GM18858 (cell line): ENCODE measurements around the gene GSTA4.

Experiments used
- ATAC-seq: cut with Tn5 transposase; IDR thresholded peaks from one replicate; pipeline ENCODE4 v1.9.1; 2021; ENCODE audit not compliant: unreplicated experiment

The GSTA4 gene, protein sequence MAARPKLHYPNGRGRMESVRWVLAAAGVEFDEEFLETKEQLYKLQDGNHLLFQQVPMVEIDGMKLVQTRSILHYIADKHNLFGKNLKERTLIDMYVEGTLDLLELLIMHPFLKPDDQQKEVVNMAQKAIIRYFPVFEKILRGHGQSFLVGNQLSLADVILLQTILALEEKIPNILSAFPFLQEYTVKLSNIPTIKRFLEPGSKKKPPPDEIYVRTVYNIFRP

DNA sequence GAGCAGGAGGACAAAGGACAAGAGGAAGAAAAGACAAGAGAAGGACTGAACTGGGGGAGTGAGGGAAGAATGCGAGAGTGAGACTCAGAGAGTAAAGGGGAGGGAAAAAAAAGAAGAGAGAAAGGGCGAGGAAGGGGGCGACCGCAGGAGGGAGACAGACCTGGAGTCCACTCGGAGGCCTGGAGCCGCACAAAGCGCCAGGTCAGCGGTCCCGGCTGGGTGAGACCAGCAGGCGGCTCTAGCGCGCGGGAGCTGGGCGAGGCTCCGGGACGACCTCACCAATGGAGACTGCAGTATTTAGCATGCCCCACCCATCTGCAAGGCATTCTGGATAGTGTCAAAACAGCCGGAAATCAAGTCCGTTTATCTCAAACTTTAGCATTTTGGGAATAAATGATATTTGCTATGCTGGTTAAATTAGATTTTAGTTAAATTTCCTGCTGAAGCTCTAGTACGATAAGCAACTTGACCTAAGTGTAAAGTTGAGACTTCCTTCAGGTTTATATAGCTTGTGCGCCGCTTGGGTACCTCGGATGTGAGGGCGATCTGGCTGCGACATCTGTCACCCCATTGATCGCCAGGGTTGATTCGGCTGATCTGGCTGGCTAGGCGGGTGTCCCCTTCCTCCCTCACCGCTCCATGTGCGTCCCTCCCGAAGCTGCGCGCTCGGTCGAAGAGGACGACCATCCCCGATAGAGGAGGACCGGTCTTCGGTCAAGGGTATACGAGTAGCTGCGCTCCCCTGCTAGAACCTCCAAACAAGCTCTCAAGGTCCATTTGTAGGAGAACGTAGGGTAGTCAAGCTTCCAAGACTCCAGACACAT, at the start of gene GSTA4:
TSS of gene GSTA4 (minus strand) at position 196 of the 824 bp plus-strand sequence. CDS start 1,041 bp downstream, outside the sequence.
- ATAC-seq, result peak; percentile 87

DNA sequence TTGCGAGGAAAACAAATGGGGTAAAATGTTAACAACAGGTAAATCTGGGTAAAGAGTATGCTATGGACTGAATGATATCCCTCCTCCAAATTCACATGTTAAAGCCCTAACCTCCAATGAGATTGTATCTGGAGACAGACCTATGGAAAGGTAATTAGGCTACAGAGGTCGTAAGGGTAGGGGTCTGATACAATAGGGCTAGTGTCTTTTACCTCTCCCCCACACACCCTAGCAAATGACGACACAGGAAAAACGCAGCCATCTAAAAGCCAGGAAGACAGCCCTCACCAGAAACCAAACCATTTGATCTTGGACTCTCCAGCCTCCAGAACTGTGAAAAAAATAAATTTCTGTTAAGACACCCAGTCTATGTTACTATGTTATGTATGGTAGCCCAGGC, 49.5 kb upstream of the GSTA4 start:
- no peak for ATAC-seq

DNA sequence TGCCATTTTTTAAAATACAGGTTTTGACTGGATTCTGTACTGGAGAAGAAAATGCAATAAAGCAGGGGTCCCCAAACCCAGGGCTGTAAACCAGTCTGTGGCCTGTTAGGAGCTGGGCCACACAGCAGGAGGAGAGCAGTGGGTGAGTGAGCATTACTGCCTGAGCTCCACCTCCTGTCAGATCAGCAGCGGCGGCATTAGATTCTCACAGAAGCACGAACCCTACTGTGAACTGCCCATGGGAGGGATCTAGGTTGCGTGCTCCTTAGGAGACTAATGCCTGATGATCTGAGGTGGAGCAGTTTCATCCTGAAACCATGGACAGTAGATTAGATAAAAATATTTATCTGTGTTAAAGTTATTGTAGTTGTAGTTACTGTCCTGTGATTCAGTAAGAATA, 49.0 kb upstream of the GSTA4 start:
- ATAC-seq, result no peak

DNA sequence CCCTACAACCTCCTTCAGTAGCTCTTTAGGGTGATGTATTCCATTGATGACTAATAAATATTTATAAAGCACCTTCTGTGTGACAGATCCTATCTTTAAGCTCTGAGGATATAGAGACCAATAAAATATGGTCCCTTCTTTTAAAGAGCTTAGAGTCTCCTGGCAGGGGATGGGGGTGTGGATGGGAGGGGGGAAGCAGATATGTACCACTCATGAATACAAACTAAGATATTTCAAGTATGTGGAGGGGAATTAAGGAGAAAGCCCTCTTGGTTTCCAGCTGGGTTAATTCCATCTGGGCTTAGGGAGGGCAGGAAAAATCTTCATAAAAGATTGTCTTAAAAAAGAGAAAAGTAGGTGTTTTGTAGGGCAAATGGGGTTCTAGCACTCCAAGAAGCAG, 48.5 kb upstream of the GSTA4 start:
- ATAC-seq, result no peak

DNA sequence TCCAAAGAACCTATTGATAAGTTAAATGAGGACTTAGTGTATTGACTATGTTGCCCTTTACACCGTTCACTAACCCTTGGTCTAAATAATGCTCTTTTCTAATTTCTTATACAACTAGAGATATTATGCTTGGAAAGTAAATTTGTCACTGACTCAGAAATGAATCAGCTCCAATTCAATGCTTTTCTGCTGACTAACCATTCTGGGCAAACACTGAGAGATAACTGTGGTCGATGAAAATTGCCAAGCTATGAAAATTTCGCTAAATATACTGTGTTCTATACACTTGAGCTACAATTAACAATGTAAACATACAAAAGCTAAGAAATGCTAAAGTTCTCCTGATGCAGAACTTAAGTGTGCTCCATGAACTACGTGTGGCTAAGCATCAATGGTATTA, 47.0 kb upstream of the GSTA4 start:
- ATAC-seq, result no peak

DNA sequence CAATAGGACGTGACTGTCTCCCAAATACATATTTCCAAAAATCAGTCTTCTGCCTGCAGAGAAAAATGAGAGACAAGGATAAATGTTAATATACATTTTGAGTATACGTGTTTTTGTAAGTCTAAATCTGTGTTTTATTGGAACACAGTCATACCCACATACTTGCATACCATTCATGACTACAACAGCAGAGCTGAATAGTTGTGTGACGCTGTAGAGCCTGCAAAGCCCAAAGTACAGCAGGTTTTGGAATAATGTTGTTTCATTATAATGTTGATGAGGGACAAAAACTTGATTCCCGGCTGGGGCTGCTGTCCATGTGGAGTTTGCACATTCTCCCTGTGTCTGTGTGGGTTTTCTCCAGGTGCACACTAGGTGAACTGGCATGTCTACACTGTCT, 46.3 kb upstream of the GSTA4 start:
- ATAC-seq, result no peak

DNA sequence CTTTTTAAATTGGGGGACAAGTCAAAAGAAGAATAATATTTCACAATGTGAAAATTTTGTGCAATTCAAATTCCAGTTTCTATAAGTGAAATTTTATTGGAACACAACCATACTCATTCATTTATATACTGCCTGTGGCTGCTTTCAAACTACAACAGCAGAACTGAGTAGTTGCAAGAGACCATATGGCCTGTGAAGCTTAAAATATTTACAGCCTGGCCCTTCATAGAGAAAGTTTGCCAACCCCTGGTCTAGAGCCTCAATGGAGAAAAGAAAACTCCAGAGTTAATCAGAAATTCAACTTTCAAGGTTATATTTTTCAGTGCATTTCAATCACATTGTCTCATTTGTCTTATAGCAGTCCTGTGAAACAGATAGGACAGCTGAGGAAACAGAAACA, 43.5 kb upstream of the GSTA4 start:
- no peak for ATAC-seq

DNA sequence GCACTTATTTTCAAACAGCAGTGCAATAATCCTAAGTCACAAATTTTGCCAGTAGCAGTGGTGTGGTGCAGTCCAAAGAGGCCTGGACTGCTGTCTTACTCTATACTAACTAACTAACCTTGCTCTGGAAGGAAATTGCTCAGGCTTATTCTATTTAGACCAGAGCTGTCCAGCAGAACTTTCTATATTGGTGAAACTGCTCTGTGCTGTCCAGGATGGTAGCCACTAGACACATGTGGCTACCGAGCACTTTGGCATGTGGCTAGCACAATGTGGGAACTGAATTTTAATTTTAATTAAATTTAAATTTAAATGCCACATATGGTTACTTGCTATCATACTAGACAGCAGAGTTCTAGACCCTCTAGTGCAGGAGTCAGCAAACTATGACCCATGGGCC, 43.1 kb upstream of the GSTA4 start:
- no peak for ATAC-seq

DNA sequence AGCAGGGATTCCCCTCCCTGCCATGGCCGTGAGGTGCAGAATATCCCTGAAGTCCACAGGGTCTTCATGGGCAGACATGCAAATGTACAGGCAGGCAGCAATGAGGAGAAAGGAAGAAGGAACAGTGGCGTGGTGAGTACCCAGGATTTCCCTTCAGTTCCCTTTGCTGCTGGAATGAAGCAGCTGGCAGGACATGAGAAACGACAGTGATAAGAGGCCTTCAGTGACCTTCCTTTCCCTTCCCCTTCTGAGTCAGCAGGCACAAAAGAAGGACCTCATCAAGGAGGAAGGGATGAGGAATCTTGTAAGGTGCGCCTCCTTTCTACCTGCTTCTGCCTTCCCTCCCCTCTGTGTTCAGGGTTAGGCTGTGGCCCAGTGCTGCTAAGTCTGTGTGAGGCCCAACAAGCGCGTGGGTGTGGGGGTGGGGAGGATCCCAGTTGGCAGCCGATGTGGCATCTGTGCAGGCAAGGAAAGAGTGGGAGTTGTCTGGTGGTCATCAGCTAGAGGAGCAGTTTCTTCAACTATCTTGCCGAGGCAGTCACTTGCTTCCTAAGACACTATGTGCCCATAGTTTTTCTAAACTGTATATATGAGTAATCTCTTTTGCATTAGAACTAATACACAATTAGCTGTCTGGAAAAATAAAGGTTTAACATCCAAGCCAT, 40.6 kb upstream of the GSTA4 start:
- no peak for ATAC-seq

DNA sequence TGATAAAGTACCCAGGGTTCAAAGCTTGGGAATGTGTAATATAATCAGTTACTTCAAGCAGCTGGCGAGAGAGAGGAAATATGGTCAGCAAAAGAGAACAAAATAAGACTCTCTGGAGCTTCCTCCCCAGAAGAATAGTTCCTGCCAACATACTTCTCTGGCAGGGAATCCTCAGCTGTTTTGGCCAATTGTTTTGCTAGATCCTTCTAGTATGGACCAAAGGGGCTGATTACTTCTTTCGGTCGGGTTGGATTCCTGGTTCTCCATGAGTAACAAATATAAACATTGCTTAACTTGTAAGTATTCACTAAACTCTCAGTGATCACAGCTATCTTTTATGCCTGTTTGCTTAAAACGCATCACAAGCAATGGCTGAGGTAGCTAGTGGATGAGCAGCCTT, 38.7 kb upstream of the GSTA4 start:
- ATAC-seq, result no peak

DNA sequence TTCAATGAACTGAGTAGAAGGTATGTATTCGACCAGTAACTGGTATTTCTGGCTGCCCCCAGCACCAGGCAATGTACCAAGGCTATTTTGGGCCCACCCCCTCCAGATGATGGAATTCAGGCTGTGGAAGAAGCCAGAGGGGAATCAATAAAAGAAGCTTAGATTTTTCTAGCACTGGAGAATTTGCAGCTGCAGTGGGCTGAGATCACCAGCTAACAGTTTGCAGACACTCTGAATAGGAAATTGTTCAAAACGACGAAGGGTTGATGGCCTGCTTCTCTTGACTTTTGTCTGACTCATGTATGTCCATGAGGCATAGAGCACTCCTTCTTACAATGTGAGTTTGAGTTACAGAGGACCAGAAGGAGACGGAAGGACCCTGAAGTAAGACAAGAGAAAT, 37.8 kb upstream of the GSTA4 start:
- ATAC-seq, result no peak

DNA sequence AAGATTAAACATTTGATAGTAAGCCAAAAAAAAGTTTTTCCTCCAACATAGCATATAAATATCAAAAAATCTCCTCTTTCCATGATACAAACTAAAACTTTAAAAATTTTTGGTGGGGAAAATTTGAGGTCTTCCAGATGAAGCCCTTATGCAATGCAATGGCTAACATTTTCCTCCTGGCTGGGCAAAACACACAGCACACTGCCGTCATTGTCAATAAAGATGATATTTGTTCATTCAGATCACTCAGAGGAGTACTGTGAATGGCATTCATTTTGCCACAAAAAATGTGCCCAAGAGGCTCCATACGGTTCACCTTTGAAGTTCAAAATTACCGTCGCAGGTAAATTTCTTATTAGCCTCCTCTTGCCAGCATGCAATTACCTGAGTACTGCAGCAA, 36.2 kb upstream of the GSTA4 start:
- no peak for ATAC-seq

DNA sequence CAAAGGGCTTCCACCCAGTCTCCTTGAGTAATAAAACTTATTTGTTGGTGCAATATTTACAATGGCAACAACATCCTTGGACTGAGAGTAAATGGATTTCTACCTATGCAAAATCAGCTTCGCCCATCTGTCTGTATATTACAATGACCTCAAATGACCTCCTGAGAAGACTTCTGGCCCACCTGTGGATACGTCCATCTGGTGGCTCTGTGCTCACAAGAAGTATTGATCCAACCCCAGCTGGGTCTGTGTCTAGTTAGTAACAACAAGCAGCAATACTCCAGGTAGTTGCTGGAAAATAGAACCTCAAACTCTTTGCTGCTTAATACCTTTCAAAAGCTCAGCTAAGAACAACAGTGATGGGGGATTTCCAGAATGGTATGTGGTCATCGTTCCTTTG, 34.7 kb upstream of the GSTA4 start:
- ATAC-seq, result no peak

DNA sequence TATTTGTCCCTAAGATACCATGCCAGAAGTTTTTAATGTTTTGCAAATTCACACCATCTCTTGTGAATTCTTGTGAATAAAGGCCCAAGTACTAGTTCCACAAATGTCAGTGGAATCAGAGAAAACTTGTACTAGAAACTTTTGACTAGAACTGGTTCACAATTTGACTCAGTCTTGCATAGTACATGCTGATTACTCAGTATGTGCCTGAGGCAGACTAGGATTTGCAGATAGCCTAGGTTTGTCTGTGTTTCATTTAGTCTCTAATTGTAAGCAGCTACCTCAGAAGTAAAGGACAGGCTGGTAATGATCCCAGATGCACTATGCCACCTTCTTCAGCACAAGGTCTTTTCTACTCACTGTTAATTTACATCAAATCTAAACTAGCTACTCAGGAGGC, 34.2 kb upstream of the GSTA4 start:
- no peak for ATAC-seq

DNA sequence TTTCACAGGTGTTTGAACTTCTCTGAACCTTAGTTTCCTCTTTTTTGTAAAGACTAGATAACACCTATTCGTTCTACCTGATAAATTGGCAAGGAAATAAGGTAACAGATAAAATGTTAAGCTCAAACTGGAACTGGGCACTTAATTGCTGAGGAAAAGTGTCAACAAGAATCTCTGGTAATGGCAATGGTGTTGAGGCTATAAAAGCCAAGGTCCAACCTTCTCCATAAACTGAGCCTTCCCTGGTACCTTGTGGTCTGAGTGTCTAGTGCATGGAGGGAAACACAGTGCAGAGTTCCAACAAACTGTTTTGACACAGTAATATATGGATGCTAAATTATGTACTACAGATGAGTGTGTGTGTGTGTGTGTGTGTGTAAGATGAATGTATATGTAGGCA, 33.4 kb upstream of the GSTA4 start:
- ATAC-seq, result no peak

DNA sequence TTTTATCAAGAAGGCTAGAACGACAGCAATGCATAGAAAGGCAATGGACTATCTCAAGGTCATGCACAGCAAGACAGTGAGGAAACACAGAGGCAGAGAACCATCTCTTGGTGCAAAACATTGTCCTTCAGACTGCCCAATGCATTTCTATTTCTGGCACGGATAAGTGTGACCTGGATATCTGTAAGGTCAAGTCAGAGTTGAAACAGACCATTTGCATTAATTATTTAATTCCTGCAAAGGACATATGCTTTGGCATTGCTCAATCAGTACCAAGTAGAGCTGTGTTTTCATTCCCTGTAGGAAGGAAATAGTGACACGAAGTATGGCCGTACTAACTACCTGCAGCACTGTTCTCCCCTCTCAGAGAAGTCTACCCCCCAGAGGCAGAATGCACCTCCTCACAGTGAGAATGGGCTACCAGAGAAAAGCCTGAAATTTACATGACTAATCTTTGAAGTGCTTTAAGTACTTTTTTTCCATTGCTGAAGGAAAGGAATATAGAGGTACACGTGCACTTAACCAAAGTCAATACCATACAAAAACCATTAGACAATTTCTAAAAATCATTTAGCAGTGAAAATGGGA, 32.1 kb upstream of the GSTA4 start:
- ATAC-seq, result no peak

DNA sequence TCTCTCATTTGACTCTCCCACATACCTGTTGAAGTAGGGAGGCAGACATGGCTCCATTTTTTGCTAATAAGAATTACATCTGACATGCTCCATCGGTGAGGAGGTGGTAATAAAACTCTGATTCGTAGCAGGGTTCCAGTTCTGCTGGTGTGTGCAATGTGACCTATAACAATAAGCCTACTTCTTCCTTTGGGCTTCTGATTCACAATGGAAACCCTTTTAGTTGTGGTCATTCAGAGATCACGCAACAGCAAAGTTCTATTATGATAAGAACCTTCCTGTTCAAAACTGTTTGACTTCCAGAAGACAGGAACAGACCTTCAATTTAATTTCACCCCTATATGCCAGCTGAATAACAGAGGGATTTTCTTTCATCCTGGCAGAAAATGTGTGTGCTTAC, 31.4 kb upstream of the GSTA4 start:
- ATAC-seq, result no peak

DNA sequence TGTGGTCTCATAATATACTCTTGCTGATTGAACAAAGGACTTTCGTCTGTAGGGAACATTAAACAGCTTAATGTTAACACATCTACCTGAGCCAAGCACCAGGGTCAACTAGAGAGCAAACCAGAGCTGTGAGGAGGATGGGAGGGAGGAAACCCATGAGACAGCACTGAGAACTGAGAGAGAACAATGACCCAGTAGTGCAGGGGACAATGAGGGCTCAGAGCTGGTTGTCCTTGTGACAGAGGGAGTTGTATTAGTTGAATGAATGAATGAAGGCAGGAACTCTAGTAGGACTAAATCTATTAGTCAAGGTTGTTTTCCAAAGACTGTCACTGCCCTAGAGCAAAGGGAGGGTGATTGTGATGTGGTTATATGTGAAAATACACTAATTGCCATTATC, 28.2 kb upstream of the GSTA4 start:
- no peak for ATAC-seq

DNA sequence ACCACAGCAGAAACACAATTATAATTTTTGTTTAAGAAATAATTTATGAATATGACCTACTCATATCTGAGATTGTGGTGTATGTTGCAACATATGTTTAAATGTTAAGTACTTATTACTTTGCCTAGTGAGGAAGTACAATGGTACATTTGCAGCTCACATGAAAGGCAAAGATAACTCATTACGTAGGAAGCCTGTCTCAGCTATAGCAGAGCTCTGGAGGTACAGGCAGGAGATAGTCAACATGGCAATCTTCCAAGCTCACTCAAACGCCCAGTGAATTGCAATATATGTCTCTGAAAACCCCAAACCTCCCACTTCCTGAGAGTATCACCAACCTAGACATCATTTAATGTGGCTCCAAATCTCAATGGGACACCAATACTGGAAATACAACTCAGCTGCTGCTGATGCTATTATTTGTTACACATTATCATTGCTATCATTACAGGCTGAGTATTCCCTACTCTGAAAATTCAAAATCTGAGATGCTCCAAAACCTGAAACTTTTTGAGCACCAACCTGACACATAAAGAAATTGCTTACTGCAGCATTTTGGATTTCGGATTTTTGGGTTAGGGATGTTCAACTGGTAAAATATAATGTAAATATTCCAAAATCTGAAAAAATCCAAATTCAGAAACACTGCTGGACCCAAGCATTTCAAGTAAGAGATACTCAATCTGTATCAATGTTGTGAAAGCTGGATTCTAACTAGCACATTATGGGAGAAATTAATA, 25.1 kb upstream of the GSTA4 start:
- no peak for ATAC-seq

DNA sequence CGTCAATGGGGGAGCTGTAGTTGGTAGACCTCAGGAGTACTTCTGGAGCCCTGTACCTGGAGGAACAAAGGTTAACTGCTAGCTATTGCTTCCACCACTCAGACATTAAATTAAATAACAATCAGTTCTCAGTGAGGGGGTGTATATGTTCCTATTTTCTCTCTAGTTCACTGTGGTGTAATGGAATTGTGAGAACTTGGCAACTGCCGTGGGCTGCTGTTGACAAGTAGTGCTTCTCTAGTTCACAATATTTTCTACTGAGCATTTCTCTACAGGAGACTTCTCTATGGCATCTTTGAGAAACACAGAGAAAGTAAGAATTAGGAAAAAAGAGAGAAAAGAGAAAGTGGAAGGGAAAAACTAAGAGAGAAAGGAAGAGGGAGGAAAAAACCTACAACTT, 23.4 kb upstream of the GSTA4 start:
- no peak for ATAC-seq

DNA sequence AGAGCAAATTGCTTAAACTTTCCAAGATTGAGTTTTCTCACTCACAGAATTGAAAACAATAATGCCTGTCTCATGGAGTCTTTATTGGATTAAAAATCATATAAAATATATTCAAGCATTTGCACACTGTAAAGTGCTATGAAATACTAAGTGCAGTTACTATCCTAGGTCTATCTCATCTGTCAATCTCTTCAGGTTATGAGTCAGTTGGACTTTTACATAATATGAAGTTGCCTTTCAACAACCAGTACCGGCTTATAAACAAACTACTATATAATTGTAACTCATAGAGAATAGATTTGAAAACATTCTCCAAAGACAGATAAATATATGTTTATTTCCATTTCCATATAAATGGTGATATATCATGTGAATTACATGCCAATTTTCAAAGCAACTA, 20.4 kb upstream of the GSTA4 start:
- ATAC-seq, result no peak
